HFF-Myc (cell line): ENCODE measurements around the gene KIAA0232.

Source experiments
- DNase-seq: peaks from one replicate; pipeline ENCODE4 v3.0.0-alpha.2; 2011; ENCODE audit warnings: low read depth; ENCODE audit errors: extremely low read depth
- H3K4me3 ChIP-seq: replicated peaks from 2 replicates; pipeline ENCODE4 v1.5.1; 2011; ENCODE audit warnings: low read depth, mild to moderate bottlenecking, control low read depth, low read length
- CTCF ChIP-seq: IDR thresholded peaks from 2 replicates; pipeline ENCODE4 v1.5.1; 2012; ENCODE audit warnings: mild to moderate bottlenecking, low read depth, low read length, control low read depth; ENCODE audit errors: missing control alignments

The KIAA0232 gene

DNA sequence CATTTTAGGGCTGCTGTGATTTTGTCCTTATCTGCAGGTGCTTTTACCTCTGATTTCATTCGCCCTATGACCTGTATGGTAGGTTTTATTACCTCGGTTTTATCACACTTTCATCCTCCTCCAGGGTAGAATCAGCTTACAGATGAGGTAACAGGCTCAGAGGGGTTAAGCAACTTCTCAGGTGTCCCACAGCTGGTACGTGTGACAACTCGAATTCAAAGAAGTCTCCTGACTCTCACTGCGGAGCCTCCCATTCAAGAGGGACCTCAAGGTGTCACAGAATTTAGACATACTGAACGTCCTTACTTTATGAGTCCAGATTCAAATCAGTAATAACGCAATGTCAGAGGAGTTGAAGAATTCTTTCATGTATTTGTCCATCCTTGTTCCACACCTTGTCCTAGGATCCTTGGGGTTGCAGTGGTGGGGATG lies 12.5 kb upstream of the KIAA0232 start:
- no peak for TF ChIP-seq CTCF

GRCh38 chr4:6770581-6771228 lies 11.8 kb upstream of the KIAA0232 start:
- TF ChIP-seq CTCF = no peak
- H3K4me3 ChIP-seq = no peak overlapping the region
- no peak for DNase-seq

More for the DNA sequence above, 12.5 kb upstream of the KIAA0232 start:
- DNase-seq = no peak
- H3K4me3 ChIP-seq = no peak overlapping the region

DNA sequence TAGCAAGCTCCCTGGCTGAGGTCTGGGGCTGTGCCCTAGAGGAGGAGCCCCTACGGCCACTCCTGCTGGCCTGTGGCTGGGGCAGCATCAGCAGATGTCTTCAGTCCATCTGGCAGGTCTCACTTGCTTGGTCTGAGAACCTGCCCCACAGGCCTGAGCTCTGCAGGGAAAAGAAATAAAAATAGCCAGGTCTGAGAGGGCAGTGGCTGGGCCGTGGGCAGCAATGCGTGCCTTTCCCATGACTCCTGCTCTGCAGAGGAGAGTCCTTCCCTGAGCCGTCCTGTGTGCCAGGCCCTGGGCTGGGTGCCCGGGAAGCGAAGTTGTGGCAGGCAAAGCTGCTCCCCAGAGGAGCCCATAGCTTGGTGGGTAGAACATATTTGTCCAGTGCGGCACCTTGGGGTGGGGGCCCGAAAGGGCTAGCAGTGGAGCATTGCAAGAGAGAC lies 11.3 kb upstream of the KIAA0232 start:
- TF ChIP-seq CTCF = no peak
- H3K4me3 ChIP-seq = no peak overlapping the region

GRCh38 chr4:6772223-6772928 lies 10.2 kb upstream of the KIAA0232 start:
- no peak for DNase-seq
- H3K4me3 ChIP-seq = no peak overlapping the region
- TF ChIP-seq CTCF = no peak

More for the DNA sequence above, 11.3 kb upstream of the KIAA0232 start:
- DNase-seq = no peak

- H3K4me3 ChIP-seq = no peak overlapping the region
- DNase-seq = no peak
Observed at GRCh38 chr4:6773106-6773505, 9.4 kb upstream of the KIAA0232 start.

More at GRCh38 chr4:6773106-6773505, 9.4 kb upstream of the KIAA0232 start:
- no peak for TF ChIP-seq CTCF
